SJSA1 (cell line): Measurements from ENCODE around the gene PCBP2. TPM values are rescaled to one million over a fixed set of nuclear protein-coding genes. Genes with fewer than 3 reads are reported as not detected.
"Not testable (repeated sequence)": the region's sequence is repeated elsewhere in the genome, so short reads cannot be mapped to it uniquely, and the experiment has no call there.

Source experiments
- DNase-seq, 2 experiments: peaks; one replicate each; pipeline ENCODE4 v3.0.0-alpha.2; 2015 to 2020; ENCODE audit warnings: low spot score in 2 of 2, low read depth in 1 of 2
- H3K27ac ChIP-seq: fragments of 250-450 bp; sonication (Bioruptor Pico); 2 replicates; pipeline ENCODE4 v1.5.1; 2020; ENCODE audit warnings: mild to moderate bottlenecking, moderate library complexity
- H3K27me3 ChIP-seq: fragments of 250-450 bp; sonication (Bioruptor Pico); replicated peaks from 2 replicates; pipeline ENCODE4 v1.5.1; 2020; ENCODE audit warnings: mild to moderate bottlenecking, moderate library complexity
- H3K36me3 ChIP-seq: fragments of 250-450 bp; sonication (Bioruptor Pico); 2 replicates; pipeline ENCODE4 v1.5.1; 2020; ENCODE audit warnings: mild to moderate bottlenecking
- H3K4me1 ChIP-seq: fragments of 250-450 bp; sonication (Bioruptor Pico); replicated peaks from 2 replicates; pipeline ENCODE4 v1.6.1; 2021; ENCODE audit warnings: mild to moderate bottlenecking
- H3K4me3 ChIP-seq: fragments of 250-450 bp; sonication (Bioruptor Pico); 2 replicates; pipeline ENCODE4 v1.5.1; 2020; ENCODE audit warnings: mild to moderate bottlenecking
- H3K9me3 ChIP-seq: fragments of 250-450 bp; sonication (Bioruptor Pico); replicated peaks from 2 replicates; pipeline ENCODE4 v1.5.1; 2020; ENCODE audit warnings: mild to moderate bottlenecking
- total RNA-seq: library from RNA; depleted of rRNA; stranded (reverse); fragments of >200 nt; shearing (Covaris generic); gene quantifications from 2 replicates; pipeline ENCODE4 v1.2.3, GENCODE V29; 2014; rRNA removed

The PCBP2 gene
- total RNA-seq = 153 and 157 TPM in 2 replicates

DNA sequence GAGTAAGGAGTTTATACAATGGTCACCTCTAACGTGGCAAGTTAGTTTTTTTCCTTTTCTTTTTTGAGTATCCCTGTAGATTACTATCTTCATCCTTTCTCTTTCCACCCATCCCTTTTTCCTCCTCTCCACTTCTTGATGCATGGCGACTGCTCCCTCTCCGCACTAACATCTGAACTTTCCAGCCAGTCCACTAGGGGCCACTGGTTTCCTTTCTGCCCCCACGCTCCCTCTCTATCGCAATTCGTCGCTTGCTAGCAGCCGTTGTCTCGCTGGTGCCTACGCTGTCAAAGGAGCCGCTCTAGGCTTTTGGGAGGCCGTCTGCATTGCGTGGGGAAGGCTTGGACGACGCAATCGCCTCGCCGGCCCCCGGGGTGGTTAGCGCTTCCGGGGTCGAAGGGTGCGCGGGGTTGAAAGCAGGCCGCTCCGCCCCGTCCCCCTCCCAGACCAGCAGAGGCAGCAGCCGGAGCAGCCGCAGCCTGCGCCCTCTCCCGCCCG lies at the start of gene PCBP2:
PCBP2 (plus strand) TSS at position 442 of the 498 bp plus-strand sequence. CDS start 2,699 bp downstream, outside the sequence.
- no peaks in the 10 kb centered on the region for H3K9me3 ChIP-seq
- H3K27me3 ChIP-seq = no peaks in the 10 kb centered on the region
- DNase-seq = peak; percentile 97 to 99

DNA sequence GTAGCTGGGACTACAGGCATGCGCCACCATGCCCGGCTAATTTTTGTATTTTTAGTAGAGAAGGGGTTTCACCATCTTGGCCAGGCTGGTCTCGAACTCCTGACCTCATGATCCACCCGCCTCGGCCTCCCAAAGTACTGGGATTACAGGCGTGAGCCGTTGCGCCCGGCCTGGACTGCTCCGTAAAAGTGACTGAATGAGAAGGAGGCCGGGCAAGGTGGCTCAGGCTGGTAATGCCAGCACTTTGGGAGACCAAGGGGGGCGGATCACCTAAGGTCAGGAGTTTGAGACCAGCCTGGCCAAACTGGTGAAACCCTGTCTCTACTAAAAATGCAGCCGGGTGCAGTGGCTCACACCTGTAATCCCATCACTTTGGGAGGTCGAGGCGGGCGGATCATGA lies 49.6 kb upstream of the PCBP2 start:
- H3K27me3 ChIP-seq, H3K27ac ChIP-seq, H3K4me3 ChIP-seq, DNase-seq, H3K4me1 ChIP-seq, H3K9me3 ChIP-seq: not testable (repeated sequence)
- peaks cover 35% of the 10 kb centered on the region for H3K36me3 ChIP-seq

More for the DNA sequence above, at the start of gene PCBP2:
- Histone ChIP-seq H3K4me3 (peak within 1 kb of the TSS; percentile 93), H3K36me3 (peaks cover 52% of the 10 kb centered on the region), H3K4me1 (peaks cover 17% of the 10 kb centered on the region), H3K27ac (peak within 1 kb of the TSS; percentile 97)

DNA sequence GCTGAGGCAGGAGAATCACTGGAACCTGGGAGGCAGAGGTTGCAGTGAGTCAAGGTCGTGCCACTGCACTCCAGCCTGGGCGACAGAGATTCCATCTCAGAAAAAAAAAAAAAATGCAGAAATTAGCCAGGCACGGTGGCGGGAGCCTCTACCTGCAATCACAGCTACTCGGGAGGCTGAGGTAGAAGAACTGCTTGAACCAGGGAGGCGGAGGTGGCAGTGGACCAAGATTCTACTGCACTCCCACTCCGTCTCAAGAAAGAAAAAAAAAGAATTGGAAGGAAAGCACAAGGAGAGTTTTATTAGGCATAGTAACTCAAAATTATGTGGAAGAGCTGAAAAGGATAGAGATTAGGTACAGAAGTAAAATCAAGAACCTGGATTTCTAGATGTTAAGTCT lies 49.0 kb upstream of the PCBP2 start:
- Histone ChIP-seq H3K27ac (no peak overlapping the region), H3K4me3 (no peak overlapping the region), H3K9me3 (no peaks in the 10 kb centered on the region), H3K27me3 (no peaks in the 10 kb centered on the region), H3K4me1 (peaks cover 4% of the 10 kb centered on the region; the same call in 1 of the 2 replicates), H3K36me3 (peaks cover 37% of the 10 kb centered on the region)
- DNase-seq = no peak

DNA sequence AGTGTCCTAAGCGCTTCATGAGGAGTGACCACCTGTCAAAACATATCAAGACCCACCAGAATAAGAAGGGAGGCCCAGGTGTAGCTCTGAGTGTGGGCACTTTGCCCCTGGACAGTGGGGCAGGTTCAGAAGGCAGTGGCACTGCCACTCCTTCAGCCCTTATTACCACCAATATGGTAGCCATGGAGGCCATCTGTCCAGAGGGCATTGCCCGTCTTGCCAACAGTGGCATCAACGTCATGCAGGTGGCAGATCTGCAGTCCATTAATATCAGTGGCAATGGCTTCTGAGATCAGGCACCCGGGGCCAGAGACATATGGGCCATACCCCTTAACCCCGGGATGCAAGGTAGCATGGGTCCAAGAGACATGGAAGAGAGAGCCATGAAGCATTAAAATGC lies 41.0 kb upstream of the PCBP2 start:
- Histone ChIP-seq H3K36me3 (peaks cover 67% of the 10 kb centered on the region), H3K4me3 (no peak overlapping the region), H3K4me1 (peaks cover 5% of the 10 kb centered on the region), H3K9me3 (no peaks in the 10 kb centered on the region), H3K27me3 (no peaks in the 10 kb centered on the region), H3K27ac (no peak overlapping the region)
- DNase-seq = no peak

DNA sequence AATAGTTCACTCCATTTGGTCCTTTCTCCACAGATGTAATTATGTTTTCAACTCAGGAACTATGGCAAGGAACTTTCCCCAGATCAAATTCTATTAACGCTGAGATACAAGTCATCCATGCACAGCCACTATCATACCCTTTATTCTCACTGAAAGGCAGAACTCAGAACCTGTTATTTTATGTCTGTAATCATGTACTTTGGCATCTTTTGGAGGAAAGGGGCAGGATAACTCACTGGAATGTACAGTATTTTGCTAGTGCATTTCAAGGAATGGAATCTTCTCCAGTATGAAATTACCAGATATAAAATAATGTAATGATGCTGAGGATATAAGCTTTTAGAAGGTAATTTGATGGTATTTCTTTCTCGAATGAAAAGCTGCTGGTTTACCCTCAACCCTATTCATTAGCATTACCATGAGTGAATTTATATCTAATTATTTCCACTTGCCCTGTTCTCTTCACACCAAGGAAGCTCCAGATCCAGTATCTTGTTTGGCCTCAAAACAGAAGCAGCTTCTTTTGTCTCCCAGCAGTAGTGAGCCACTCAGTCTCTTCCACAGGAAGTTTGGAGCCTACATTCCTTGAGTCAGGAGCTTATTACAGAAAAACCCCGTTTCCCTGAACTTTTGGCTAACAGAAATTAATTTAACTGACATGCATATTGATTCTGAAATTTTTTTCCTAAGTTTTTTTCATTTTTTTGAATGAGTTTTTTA lies 38.3 kb upstream of the PCBP2 start:
- Histone ChIP-seq H3K4me1 (peaks cover 8% of the 10 kb centered on the region), H3K36me3 (peaks cover 46% of the 10 kb centered on the region), H3K4me3 (no peak overlapping the region), H3K27ac (no peak overlapping the region), H3K27me3 (no peaks in the 10 kb centered on the region), H3K9me3 (no peaks in the 10 kb centered on the region)
- DNase-seq = no peak

DNA sequence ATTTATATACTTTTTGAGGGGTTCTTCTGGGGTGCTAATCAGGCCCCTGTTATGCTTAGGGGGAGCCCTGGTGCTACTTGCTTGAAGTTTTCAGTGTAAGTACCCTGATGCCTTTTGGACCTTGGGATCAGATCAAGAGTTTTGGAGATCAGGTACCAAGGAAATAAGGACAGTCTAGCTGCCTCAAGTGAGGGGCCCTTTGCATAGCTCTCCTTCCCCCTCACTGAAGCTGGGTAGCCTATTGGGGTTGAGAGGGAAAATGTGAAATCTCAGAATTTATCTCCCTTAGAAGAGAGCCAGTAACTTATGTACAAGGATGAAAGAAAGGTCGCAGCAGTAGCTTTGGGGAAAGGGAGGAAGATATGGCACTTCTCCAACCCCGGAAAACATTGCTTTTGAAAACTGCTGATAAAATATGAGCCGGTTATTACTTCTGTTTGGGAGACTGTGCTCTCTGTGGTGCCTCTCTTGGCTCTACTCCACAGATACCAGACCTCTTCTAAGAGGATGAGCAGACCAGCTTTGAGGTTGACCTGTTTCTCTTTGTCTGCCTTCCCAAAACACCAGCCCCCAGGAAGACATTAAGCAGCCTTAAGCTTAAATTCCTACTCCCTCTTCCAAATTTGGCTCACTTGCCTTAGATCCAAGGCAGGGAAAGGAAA lies 37.0 kb upstream of the PCBP2 start:
- no peaks in the 10 kb centered on the region for H3K27me3 ChIP-seq

DNA sequence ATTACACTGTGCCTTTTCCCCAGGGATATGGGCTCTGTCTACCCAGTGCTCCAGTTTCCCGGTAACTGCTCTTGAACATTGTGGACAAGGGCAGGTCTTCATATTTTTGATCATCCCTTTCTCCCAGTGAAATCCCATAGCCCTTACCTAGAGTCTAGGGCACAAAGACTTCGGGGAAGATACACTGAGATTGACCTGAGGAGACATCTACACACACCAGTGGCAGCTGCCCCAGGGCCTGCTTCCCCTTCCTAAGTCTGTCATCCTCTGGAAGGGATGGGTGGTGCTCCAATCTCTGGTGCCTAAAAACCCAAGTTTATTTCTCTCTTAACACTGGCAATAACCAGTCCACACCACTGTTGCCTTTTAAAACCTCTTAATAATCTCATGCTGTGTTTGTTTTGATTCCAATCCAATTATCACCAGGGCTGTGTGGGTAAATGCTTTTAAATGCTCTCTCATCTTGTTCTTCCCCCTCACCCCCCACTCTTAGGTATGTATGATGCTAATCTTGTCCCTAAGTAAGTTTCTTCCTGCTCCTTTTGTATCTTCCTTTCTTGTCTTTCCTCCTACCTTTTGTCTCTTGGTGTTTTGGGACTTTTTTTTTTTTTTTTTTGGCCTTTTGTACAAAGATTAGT lies 36.0 kb upstream of the PCBP2 start:
- DNase-seq, H3K27ac ChIP-seq, H3K9me3 ChIP-seq, H3K4me3 ChIP-seq, H3K4me1 ChIP-seq, H3K27me3 ChIP-seq: not testable (repeated sequence)
- H3K36me3 ChIP-seq = peaks cover 25% of the 10 kb centered on the region

More for the DNA sequence above, 37.0 kb upstream of the PCBP2 start:
- Histone ChIP-seq H3K27ac (no peak overlapping the region), H3K4me1 (peaks cover 8% of the 10 kb centered on the region), H3K9me3 (no peaks in the 10 kb centered on the region), H3K4me3 (no peak overlapping the region), H3K36me3 (peaks cover 34% of the 10 kb centered on the region)
- DNase-seq = no peak

DNA sequence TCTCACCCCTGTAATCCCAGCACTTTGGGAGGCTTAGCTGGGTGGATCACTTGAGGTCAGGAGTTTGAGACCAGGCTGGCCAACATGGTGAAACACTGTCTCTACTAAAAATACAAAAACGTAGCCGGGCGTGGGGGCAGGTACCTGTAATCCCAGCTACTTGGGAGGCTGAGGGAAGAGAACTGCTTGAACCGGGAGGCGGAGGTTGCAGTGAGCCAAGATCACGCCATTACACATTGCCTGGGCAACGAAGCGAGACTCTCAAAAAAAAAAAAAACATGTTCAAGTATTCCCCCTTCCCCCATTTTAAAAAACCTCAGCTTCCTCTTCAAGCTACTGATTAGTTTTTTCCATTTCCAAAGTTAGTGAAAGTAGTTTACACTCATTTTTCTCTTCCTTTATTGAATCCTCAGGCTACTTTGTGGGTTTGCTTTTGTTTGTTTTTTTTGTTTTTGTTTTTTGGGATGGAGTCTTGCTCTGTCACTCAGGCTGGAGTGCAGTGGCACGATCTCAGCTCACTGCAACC lies 34.5 kb upstream of the PCBP2 start:
- not testable (repeated sequence) for H3K4me3 ChIP-seq, H3K9me3 ChIP-seq, H3K27me3 ChIP-seq, DNase-seq, H3K27ac ChIP-seq
- peaks cover 14% of the 10 kb centered on the region for H3K4me1 ChIP-seq
- peaks cover 13% of the 10 kb centered on the region for H3K36me3 ChIP-seq

DNA sequence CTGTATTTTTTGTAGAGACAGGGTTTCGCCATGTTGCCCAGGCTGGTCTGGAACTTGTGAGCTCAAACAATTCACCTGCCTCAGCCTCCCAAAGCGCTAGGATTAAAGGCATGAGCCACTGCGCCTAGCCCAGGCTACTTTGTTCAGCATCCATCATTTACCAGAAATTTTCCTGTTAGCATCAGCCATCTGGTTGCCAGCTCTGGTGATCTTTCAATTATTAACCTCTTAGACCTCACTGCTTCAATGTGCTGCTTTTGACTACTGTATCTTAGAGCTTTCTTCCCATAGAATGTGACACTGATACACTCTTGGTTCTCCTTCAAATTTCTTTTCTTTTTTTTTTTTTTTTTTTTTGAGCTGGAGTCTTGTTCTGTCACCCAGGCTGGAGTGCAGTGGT lies 33.7 kb upstream of the PCBP2 start:
- H3K27me3 ChIP-seq = no peaks in the 10 kb centered on the region
- peaks cover 11% of the 10 kb centered on the region for H3K4me1 ChIP-seq
- no peak overlapping the region for H3K27ac ChIP-seq
- no peak for DNase-seq
- no peak overlapping the region for H3K4me3 ChIP-seq
- H3K36me3 ChIP-seq = peaks cover 5% of the 10 kb centered on the region; the same call in 1 of the 2 replicates
- H3K9me3 ChIP-seq = no peaks in the 10 kb centered on the region

DNA sequence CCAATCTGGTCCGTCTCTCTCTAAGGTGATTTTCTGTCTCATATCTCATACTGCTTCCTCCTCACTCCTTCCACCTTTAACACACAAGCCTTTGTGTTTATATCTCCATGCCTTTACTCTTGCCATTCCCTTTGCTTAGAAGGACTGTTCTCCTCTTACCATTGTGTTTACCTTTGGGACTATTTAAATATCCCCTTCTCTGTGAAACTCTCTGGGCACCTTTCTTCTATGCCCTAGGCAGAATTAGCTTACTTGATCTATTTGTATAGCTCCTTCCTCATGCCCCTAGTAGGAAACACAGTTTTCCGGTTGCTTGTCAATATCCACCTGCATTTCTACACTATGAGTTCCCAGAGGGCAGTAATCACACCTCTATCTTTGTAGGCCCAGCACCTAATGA lies 32.1 kb upstream of the PCBP2 start:
- H3K36me3 ChIP-seq = no peaks in the 10 kb centered on the region
- DNase-seq = no peak
- no peak overlapping the region for H3K4me3 ChIP-seq
- no peaks in the 10 kb centered on the region for H3K9me3 ChIP-seq
- H3K27me3 ChIP-seq = no peaks in the 10 kb centered on the region
- H3K4me1 ChIP-seq = peaks cover 11% of the 10 kb centered on the region
- H3K27ac ChIP-seq = no peak overlapping the region

DNA sequence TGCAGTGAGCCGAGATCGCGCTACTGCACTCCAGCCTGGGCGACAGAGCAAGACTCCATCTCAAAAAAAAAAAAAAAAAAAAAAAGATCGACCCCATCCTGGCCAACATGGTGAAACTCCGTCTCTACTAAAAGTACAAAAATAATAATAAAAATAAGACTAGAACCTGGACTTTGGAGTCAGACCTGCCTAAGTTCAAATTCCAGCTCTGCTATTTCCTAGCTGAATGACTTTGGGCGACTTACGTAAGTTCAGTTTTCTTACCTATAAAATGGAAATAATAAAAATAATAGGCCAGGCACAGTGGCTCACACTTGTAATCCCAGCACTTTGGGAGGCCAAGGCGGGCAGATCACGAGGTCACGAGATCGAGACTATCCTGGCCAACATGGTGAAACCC lies 29.7 kb upstream of the PCBP2 start:
- DNase-seq, H3K36me3 ChIP-seq, H3K9me3 ChIP-seq, H3K4me1 ChIP-seq, H3K4me3 ChIP-seq, H3K27me3 ChIP-seq, H3K27ac ChIP-seq: not testable (repeated sequence)

DNA sequence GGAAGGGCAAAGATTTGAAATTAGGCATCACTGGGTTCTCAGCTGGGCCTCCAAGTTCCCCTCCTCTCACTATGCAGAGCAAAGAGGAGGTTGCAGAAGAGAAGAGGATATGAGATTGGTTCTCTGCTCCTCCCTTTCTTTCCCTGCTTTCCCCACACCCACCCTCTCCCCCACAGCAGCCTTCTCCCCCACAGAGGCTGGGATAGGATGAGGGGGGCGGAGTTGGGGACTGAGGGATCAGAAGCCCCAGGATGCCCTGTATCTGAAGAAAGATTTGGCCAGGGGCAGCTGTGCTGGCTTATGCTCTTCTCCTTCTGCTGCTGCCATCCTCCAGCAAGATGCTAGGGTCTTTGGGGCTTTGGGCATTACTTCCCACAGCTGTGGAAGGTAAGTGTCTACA lies 28.3 kb upstream of the PCBP2 start, which contains the start of gene AMHR2:
AMHR2 (plus strand) TSS at position 259 of the 400 bp plus-strand sequence; CDS start at position 339, 80 bp downstream.
- DNase-seq = no peak
- Histone ChIP-seq H3K4me1 (peaks cover 15% of the 10 kb centered on the region), H3K27me3 (no peaks in the 10 kb centered on the region), H3K27ac (no peak within 1 kb of the TSS), H3K4me3 (no peak within 1 kb of the TSS), H3K36me3 (no peaks in the 10 kb centered on the region), H3K9me3 (no peaks in the 10 kb centered on the region)

DNA sequence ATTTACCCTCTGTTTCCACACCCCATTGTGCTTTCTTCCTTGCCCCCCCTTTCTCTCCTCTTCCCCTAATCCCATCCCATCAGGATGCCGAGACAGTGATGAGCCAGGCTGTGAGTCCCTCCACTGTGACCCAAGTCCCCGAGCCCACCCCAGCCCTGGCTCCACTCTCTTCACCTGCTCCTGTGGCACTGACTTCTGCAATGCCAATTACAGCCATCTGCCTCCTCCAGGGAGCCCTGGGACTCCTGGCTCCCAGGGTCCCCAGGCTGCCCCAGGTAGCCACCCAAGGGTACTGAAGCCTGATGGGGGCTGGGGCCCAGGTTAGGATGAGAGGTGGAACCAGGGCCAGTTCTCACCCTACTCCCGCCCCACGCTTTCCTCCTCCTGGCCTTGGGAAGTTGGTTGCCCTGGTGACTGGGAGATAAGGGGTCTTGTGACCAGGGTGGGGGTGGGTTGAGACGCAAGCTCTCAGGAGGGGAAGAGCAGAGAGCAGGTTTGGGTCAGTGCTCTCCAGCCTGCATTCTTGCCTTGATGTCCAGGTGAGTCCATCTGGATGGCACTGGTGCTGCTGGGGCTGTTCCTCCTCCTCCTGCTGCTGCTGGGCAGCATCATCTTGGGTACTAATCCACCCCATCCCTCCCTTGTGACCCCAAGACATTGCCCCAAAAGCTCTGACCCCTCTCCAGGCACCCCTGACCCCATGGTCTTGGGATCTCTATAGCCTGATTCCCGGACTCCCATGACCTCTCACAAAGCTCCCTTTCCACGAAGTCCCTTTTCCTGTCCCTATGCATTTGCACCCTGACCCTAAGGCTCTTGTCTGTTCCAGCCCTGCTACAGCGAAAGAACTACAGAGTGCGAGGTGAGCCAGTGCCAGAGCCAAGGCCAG lies 27.0 kb upstream of the PCBP2 start:
- H3K27ac ChIP-seq = no peak overlapping the region
- DNase-seq = no peak
- H3K27me3 ChIP-seq = no peaks in the 10 kb centered on the region

More for the DNA sequence above, 27.0 kb upstream of the PCBP2 start:
- peaks cover 19% of the 10 kb centered on the region for H3K4me1 ChIP-seq
- H3K9me3 ChIP-seq = no peaks in the 10 kb centered on the region
- no peaks in the 10 kb centered on the region for H3K36me3 ChIP-seq
- H3K4me3 ChIP-seq = no peak overlapping the region
